Kidney epithelial cell (primary cell): ENCODE data around the gene RBM23. TPM values are rescaled to one million over a fixed set of nuclear protein-coding genes. Genes with fewer than 3 reads are reported as not detected.
A peak's percentile ranks its signal among the peaks of the same experiment; 100 is the strongest.

Experiments
- DNase-seq: peaks from one replicate; pipeline ENCODE4 v3.0.0-alpha.2; 2010; ENCODE audit warnings: low read depth
- H3K27me3 ChIP-seq: 2 replicates; pipeline ENCODE4 v1.6.0; 2011; ENCODE audit warnings: low read length; ENCODE audit not compliant: control insufficient read depth, insufficient read depth
- H3K36me3 ChIP-seq: 2 replicates; pipeline ENCODE4 v1.5.1; 2011; ENCODE audit warnings: low read length; ENCODE audit not compliant: control insufficient read depth, insufficient read depth
- H3K4me3 ChIP-seq: 2 replicates; pipeline ENCODE4 v1.5.1; 2011; ENCODE audit warnings: low read depth, mild to moderate bottlenecking, control low read depth, low read length
- total RNA-seq: library from RNA; depleted of rRNA; stranded (reverse); fragments of >200 nt; gene quantifications from 2 replicates; pipeline ENCODE4 v1.2.3, GENCODE V29; 2015
- TF ChIP-seq, protein P1 (sequence below): IDR thresholded peaks from 2 replicates; pipeline ENCODE4 v1.5.1; 2011; ENCODE audit warnings: mild to moderate bottlenecking, moderate library complexity, low read length, control low read depth, inconsistent platforms; ENCODE audit not compliant: insufficient read depth, poor library complexity, severe bottlenecking

RBM23 gene
- total RNA-seq, 1 donor from 2014 or later, result 146 TPM

DNA sequence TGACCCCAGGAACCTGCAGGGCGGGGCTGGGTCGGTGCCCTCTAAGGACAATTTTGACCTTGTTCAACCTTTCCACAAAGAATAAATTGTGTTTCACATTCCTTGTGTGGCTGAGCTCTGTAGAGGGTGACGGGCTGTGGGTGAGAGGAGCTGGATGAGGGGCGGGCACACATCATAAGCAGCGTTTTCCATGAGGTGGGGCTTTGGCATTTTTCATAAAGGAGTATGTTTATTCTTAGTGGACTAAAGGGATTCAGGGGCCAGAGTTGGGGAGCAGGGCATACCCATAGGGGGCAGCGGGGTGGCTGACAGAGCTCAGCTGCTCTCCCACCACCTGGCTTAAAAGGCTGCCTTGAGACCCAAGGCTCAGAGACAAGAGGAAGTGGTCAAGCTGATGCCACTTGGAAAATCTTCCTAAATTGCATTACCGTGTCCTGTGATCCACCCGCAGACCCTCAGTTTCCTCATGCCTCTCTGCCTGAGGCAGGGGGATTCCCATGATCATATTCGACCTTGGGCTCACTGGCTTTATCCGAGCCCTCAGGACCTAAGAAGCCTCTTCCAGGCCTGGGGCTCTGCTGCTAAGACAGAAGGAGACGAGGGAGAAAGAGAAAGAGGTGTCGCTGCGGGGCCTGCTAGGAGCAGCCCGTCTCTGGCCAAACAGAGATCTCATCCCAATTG lies 71.1 kb downstream of the RBM23 start:
- H3K4me3 ChIP-seq, result no peak overlapping the region
- no peak for DNase-seq
- peaks cover 4% of the 10 kb centered on the region for H3K36me3 ChIP-seq
- H3K27me3 ChIP-seq, result no peaks in the 10 kb centered on the region
- TF ChIP-seq, protein P1, sequence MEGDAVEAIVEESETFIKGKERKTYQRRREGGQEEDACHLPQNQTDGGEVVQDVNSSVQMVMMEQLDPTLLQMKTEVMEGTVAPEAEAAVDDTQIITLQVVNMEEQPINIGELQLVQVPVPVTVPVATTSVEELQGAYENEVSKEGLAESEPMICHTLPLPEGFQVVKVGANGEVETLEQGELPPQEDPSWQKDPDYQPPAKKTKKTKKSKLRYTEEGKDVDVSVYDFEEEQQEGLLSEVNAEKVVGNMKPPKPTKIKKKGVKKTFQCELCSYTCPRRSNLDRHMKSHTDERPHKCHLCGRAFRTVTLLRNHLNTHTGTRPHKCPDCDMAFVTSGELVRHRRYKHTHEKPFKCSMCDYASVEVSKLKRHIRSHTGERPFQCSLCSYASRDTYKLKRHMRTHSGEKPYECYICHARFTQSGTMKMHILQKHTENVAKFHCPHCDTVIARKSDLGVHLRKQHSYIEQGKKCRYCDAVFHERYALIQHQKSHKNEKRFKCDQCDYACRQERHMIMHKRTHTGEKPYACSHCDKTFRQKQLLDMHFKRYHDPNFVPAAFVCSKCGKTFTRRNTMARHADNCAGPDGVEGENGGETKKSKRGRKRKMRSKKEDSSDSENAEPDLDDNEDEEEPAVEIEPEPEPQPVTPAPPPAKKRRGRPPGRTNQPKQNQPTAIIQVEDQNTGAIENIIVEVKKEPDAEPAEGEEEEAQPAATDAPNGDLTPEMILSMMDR, result peak; percentile 30

DNA sequence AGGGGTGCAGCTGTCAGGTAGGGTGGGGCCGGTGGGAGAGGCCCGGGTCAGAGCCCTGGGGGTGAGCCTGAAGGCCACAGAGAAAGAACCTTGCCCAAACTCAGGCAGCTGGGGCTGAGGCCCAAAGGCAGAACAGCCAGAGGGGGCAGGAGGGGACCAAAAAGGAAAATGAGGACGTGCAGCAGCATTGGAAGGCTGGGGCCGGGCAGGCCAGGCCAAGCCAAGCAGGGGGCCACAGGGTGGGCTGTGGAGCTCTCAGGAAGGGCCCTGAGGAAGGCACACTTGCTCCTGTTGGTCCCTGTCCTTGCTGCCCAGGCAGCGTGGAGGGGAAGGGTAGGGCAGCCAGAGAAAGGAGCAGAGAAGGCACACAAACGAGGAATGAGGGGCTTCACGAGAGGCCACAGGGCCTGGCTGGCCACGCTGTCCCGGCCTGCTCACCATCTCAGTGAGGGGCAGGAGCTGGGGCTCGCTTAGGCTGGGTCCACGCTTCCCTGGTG lies 72.1 kb downstream of the RBM23 start:
- H3K27me3 ChIP-seq, result no peaks in the 10 kb centered on the region
- H3K36me3 ChIP-seq, result peaks cover 4% of the 10 kb centered on the region
- no peak overlapping the region for H3K4me3 ChIP-seq
- DNase-seq, result no peak
- TF ChIP-seq, protein P1, result no peak

DNA sequence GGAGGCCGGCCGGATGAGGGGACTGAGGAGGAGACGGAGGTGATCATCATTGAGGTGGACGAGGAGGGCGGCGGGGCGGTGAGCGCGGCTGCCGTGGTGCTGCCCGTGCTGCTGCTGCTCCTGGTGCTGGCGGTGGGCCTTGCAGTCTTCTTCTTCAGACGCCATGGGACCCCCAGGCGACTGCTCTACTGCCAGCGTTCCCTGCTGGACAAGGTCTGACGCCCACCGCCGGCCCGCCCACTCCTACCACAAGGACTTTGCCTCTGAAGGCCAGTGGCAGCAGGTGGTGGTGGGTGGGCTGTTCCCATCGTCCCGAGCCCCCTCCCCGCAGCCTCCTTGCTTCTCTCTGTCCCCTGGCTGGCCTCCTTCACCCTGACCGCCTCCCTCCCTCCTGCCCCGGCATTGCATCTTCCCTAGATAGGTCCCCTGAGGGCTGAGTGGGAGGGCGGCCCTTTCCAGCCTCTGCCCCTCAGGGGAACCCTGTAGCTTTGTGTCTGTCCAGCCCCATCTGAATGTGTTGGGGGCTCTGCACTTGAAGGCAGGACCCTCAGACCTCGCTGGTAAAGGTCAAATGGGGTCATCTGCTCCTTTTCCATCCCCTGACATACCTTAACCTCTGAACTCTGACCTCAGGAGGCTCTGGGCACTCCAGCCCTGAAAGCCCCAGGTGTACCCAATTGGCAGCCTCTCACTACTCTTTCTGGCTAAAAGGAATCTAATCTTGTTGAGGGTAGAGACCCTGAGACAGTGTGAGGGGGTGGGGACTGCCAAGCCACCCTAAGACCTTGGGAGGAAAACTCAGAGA lies 72.9 kb downstream of the RBM23 start:
- H3K4me3 ChIP-seq, result no peak overlapping the region
- no peak for DNase-seq
- TF ChIP-seq, protein P1, result no peak
- H3K36me3 ChIP-seq, result peaks cover 4% of the 10 kb centered on the region
- no peaks in the 10 kb centered on the region for H3K27me3 ChIP-seq

DNA sequence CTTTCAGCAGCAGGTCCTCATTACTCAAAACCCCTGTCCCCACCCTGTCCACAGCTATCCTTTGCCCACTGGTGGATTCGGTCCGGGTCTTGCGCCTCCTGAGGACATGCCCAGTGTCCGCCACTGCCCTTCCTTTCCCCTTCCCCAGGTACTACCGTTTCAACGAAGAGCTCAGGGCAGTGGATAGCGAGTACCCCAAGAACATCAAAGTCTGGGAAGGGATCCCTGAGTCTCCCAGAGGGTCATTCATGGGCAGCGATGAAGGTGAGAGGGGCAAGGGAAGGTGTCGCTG lies 73.9 kb downstream of the RBM23 start:
- Histone ChIP-seq H3K27me3 (no peaks in the 10 kb centered on the region), H3K36me3 (peaks cover 4% of the 10 kb centered on the region), H3K4me3 (no peak overlapping the region)
- TF ChIP-seq, protein P1, result no peak
- DNase-seq, result no peak

DNA sequence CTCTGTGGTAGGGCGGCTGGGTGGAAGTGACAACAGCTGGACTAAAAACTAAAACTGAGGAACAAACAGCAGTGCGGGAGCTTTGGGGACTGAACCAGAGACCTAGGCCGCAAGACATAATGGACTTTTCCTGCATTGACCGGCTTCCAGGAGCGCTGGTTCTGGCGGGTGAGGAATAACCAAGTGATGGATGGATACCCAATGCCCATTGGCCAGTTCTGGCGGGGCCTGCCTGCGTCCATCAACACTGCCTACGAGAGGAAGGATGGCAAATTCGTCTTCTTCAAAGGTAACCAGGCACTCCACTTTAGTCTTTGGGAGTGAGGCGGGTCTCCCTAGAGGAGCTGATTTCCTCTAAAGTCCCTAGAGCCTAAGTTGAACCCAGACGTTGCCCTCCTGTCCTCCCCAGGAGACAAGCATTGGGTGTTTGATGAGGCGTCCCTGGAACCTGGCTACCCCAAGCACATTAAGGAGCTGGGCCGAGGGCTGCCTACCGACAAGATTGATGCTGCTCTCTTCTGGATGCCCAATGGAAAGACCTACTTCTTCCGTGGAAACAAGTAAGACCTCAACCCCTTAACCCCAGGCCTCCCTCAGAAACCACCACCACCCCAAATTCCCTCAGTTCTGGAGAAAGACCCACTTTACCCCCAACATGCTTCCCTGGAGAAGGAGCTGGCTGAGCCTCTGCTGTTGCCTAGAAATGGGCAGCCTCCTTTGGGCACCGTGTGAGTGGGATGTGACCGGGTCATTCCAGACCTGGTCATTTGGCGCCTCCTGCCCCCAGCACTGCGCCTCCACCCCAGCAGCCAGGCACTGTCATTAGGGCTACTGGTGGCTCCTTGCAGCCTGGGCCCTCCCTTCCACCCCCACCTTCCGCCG lies 74.5 kb downstream of the RBM23 start:
- H3K4me3 ChIP-seq, result no peak overlapping the region
- TF ChIP-seq, protein P1, result no peak
- peaks cover 4% of the 10 kb centered on the region for H3K36me3 ChIP-seq
- no peaks in the 10 kb centered on the region for H3K27me3 ChIP-seq
- no peak for DNase-seq

Other genes starting within 250 kb of the RBM23 start
- 84.5 and 143 TPM in 2 replicates for gene OXA1L, start 152.5 kb downstream of the RBM23 start, total RNA-seq
- gene SLC7A7, start 103.7 kb downstream of the RBM23 start, total RNA-seq, result 6.8 and 10.0 TPM in 2 replicates
- gene MRPL52, start 89.3 kb downstream of the RBM23 start, total RNA-seq, result 102 and 362 TPM in 2 replicates
- gene MMP14, start 82.6 kb downstream of the RBM23 start, total RNA-seq, result 650 and 669 TPM in 2 replicates
- 124 and 150 TPM in 2 replicates for gene LRP10, start 47.4 kb downstream of the RBM23 start, total RNA-seq
- 0.48 and 1.2 TPM in 2 replicates for gene REM2, start 35.9 kb downstream of the RBM23 start, total RNA-seq
- 94.0 and 107 TPM in 2 replicates for gene PRMT5, start 10.2 kb upstream of the RBM23 start, total RNA-seq
- 31.7 and 36.5 TPM in 2 replicates for gene HAUS4, start 37.9 kb upstream of the RBM23 start, total RNA-seq
- 87.2 and 90.8 TPM in 2 replicates for gene AJUBA, start 63.4 kb upstream of the RBM23 start, total RNA-seq
- 8.4 and 9.7 TPM in 2 replicates for gene C14orf93, start 91.0 kb upstream of the RBM23 start, total RNA-seq
- gene PSMB5, start 115.8 kb upstream of the RBM23 start, total RNA-seq, result 199 and 244 TPM in 2 replicates
- gene PSMB11, start 123.1 kb upstream of the RBM23 start, total RNA-seq, result not detected in 2 replicates
- 5.9 and 7.0 TPM in 2 replicates for gene CDH24, start 138.4 kb upstream of the RBM23 start, total RNA-seq
- 72.6 and 83.4 TPM in 2 replicates for gene ACIN1, start 176.0 kb upstream of the RBM23 start, total RNA-seq
- 27.5 and 33.3 TPM in 2 replicates for gene C14orf119, start 176.4 kb upstream of the RBM23 start, total RNA-seq
- gene CIROP, start 185.8 kb upstream of the RBM23 start, total RNA-seq, result not detected in 2 replicates
- not detected in 2 replicates for gene CEBPE, start 200.1 kb upstream of the RBM23 start, total RNA-seq